Fibroblast of lung (primary cell): ENCODE data around the gene SPO11. TPM values are rescaled to one million over a fixed set of nuclear protein-coding genes. Genes with fewer than 3 reads are reported as not detected.

Source experiments
- DNase-seq, 2 donors: peaks; one replicate each; pipeline versions ENCODE4 v3.0.0 to v3.0.0-alpha.2; 2010; ENCODE audit warnings: low read depth in 2 of 2
- H2AFZ ChIP-seq: 2 replicates; pipeline ENCODE4 v1.5.1; 2012; ENCODE audit warnings: low read length, control low read depth, inconsistent platforms
- H3K27ac ChIP-seq: 2 replicates; pipeline ENCODE4 v1.5.1; 2011; ENCODE audit warnings: low read length, control low read depth; ENCODE audit not compliant: insufficient read depth
- H3K27me3 ChIP-seq: 2 replicates; pipeline ENCODE4 v1.5.1; 2011; ENCODE audit warnings: mild to moderate bottlenecking, low read length; ENCODE audit not compliant: control insufficient read depth, insufficient read depth
- H3K36me3 ChIP-seq: 2 replicates; pipeline ENCODE4 v1.5.1; 2011; ENCODE audit warnings: low read length; ENCODE audit not compliant: control insufficient read depth, insufficient read depth
- H3K4me1 ChIP-seq: 2 replicates; pipeline ENCODE4 v1.5.1; 2011; ENCODE audit warnings: low read length; ENCODE audit not compliant: control insufficient read depth, insufficient read depth; ENCODE audit errors: extremely low read depth
- H3K4me2 ChIP-seq: 2 replicates; pipeline ENCODE4 v1.5.1; 2011; ENCODE audit warnings: low read length, control low read depth; ENCODE audit not compliant: insufficient read depth; ENCODE audit errors: extremely low read depth
- H3K4me3 ChIP-seq, 4 experiments: fragments of 200-600 bp in 1 of 4; sonication (generic) in 1 of 4; replicated peaks in 1 of 4; 2 replicates each; pipeline ENCODE4 v1.5.1; 2011 to 2016; ENCODE audit warnings: low read length in 4 of 4, low read depth in 3 of 4, mild to moderate bottlenecking in 3 of 4, control low read depth in 2 of 4, inconsistent platforms in 1 of 4, mixed read lengths in 1 of 4; ENCODE audit not compliant: insufficient read depth in 1 of 4; ENCODE audit errors: control extremely low read depth in 1 of 4
- H3K79me2 ChIP-seq: 2 replicates; pipeline ENCODE4 v1.5.1; 2012; ENCODE audit warnings: mild to moderate bottlenecking, low read length, inconsistent platforms; ENCODE audit not compliant: control insufficient read depth, insufficient read depth
- H3K9ac ChIP-seq: 2 replicates; pipeline ENCODE4 v1.5.1; 2011; ENCODE audit warnings: mild to moderate bottlenecking, low read length, control low read depth; ENCODE audit not compliant: insufficient read depth
- H3K9me3 ChIP-seq: 2 replicates; pipeline ENCODE4 v1.5.1; 2012; ENCODE audit warnings: low read depth, low read length; ENCODE audit not compliant: control insufficient read depth, insufficient read depth
- H4K20me1 ChIP-seq: 2 replicates; pipeline ENCODE4 v1.5.1; 2011; ENCODE audit warnings: low read length; ENCODE audit not compliant: control insufficient read depth, insufficient read depth; ENCODE audit errors: extremely low read depth
- CTCF ChIP-seq, 2 donors: IDR thresholded peaks in 1 of 2; conservative IDR thresholded peaks in 1 of 2; 1 replicate in 1 of 2; 2 replicates in 1 of 2; pipeline ENCODE4 v1.5.1; 2011 to 2012; ENCODE audit warnings: low read length in 2 of 2, control low read depth in 1 of 2, inconsistent platforms in 1 of 2, low read depth in 1 of 2, mild to moderate bottlenecking in 1 of 2
- EZH2 ChIP-seq: IDR thresholded peaks from 2 replicates; pipeline ENCODE4 v1.5.1; 2012; ENCODE audit warnings: low read length, control low read depth, mild to moderate bottlenecking; ENCODE audit errors: missing control alignments
- polyA plus RNA-seq, 2 donors: library from polyadenylated mRNA; depleted of rRNA in 1 of 2; stranded (reverse) in 1 of 2; unstranded in 1 of 2; fragments of >200 nt; gene quantifications; 2 replicates each; pipeline ENCODE4 v1.2.1, GENCODE V29; 2011 to 2012; ENCODE audit warnings: missing spikeins in 1 of 2
- total RNA-seq: library from RNA; depleted of rRNA; stranded (reverse); fragments of >200 nt; gene quantifications from 2 replicates; pipeline ENCODE4 v1.2.1, GENCODE V29; 2014

SPO11 gene
- total and polyA plus RNA-seq, 2 donors (not counting 1 experiment from before 2014, with no cell fraction given): not detected

- no peaks in the 10 kb centered on the region for H4K20me1 ChIP-seq
- H3K79me2 ChIP-seq: no peaks in the 10 kb centered on the region
- DNase-seq: no peak
- H3K27me3 ChIP-seq: peaks cover under 1% of the 10 kb centered on the region
- TF ChIP-seq CTCF (conservative IDR thresholded peaks at IDR 0.05 in 1 of 2, IDR thresholded peaks at IDR 0.05 in 1 of 2; ENCODE audit: low read depth in 1 of 2, low read length in 2 of 2): no peak
- no peak for TF ChIP-seq EZH2
- no peak overlapping the region for H3K9ac ChIP-seq
- H3K4me3 ChIP-seq: no peak overlapping the region
- H3K36me3 ChIP-seq: no peaks in the 10 kb centered on the region
- no peak overlapping the region for H3K27ac ChIP-seq
- no peak overlapping the region for H3K4me2 ChIP-seq
- no peaks in the 10 kb centered on the region for H3K4me1 ChIP-seq
- no peak overlapping the region for H2AFZ ChIP-seq
- H3K9me3 ChIP-seq: no peaks in the 10 kb centered on the region
These were observed 46.8 kb upstream of the SPO11 start for GRCh38 chr20:57282670-57283361.

DNA sequence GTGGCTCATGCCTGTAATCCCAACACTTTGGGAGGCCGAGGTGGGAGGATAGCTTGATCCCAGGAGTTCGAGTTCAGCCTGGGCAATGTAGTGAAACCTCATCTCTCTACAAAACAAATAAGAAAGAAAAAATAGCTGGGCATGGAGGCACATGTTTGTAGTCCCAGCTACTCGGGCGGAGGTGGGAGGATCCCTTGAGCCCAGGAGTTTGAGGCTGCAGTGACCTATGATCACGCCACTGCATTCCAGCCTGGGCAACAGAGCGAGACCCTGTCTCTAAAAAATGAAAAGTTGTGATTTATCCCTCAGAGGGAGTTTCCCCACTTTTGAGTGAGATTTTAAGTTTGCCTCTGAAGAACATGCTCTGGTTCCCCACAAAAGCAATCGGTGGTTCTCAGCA, 45.7 kb upstream of the SPO11 start:
- Histone ChIP-seq H3K4me1 (no peaks in the 10 kb centered on the region), H3K4me3 (no peak overlapping the region), H3K9me3 (no peaks in the 10 kb centered on the region), H3K27me3 (peaks cover 6% of the 10 kb centered on the region), H4K20me1 (no peaks in the 10 kb centered on the region), H2AFZ (no peak overlapping the region), H3K27ac (no peak overlapping the region), H3K4me2 (no peak overlapping the region), H3K9ac (no peak overlapping the region), H3K79me2 (no peaks in the 10 kb centered on the region), H3K36me3 (no peaks in the 10 kb centered on the region)
- TF ChIP-seq CTCF (conservative IDR thresholded peaks at IDR 0.05 in 1 of 2, IDR thresholded peaks at IDR 0.05 in 1 of 2; ENCODE audit: low read depth in 1 of 2, low read length in 2 of 2) (no peak), EZH2 (no peak)
- no peak for DNase-seq

DNA sequence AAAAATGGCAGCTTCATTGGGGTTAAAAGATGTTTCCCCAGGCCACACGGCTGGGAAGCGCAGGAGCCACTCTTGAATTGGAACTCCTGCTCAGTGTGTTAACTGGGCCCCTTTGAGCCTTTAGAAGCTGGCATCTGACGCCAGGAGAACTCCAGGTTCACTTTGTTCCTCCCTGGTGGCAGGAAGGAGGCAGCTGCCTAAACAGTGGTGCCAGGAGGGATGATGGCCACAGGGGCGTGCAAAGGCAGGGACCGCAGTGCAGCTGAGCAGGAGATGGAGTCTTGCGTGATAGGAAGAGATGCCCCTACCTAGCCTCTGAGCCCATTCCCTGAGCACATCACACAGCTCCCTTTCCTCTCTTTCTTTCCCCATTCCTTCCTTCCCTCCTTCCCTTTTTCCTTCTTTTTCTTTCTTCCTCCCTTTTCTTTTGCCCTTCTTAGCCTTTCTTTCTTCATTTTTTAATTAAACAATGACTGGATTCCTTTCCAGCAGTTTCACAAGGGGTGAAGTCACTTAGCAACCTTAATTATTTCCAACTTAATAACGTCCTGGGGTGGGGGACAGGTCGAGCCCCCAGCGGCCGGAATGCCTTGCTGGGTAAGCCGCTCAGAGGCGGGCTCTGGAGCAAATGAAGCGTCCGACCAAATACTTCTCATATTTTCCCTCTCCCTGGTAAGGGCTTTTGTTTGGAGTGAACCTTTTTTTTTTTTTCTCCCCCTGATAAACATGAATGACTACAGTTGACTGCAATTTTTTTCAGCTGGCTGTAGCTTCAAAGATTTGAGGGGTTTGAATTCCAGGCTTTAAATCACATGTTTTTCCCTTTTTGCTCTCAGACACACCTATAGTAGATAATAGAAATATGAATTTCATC, 42.4 kb upstream of the SPO11 start:
- H3K79me2 ChIP-seq: no peaks in the 10 kb centered on the region
- DNase-seq: peak in 1 of 2 donors; percentile 17
- TF ChIP-seq CTCF (conservative IDR thresholded peaks at IDR 0.05 in 1 of 2, IDR thresholded peaks at IDR 0.05 in 1 of 2; ENCODE audit: low read depth in 1 of 2, low read length in 2 of 2): no peak
- no peak for TF ChIP-seq EZH2
- no peak overlapping the region for H3K4me2 ChIP-seq
- H4K20me1 ChIP-seq: no peaks in the 10 kb centered on the region
- H2AFZ ChIP-seq: no peak overlapping the region
- H3K9ac ChIP-seq: no peak overlapping the region
- peaks cover 6% of the 10 kb centered on the region for H3K27me3 ChIP-seq
- H3K27ac ChIP-seq: no peak overlapping the region
- no peaks in the 10 kb centered on the region for H3K36me3 ChIP-seq
- H3K9me3 ChIP-seq: no peaks in the 10 kb centered on the region
- H3K4me3 ChIP-seq: no peak overlapping the region
- no peaks in the 10 kb centered on the region for H3K4me1 ChIP-seq
